Measurements from ENCODE around the gene BRSK2.

- TF ChIP-seq CTCF (IDR thresholded peaks at IDR 0.05 in 4 of 5, conservative IDR thresholded peaks at IDR 0.05 in 1 of 5) (no peak), POLR2A (IDR thresholded peaks at IDR 0.05) (no peak)
Measured at GRCh38 chr11:1407668-1408067, 17.9 kb downstream of the BRSK2 start.
